Ureter (tissue), 1 donor: ENCODE data around the gene IQCF2. TPM values are rescaled to one million over a fixed set of nuclear protein-coding genes. Genes with fewer than 3 reads are reported as not detected.
"Not testable (repeated sequence)": the region's sequence is repeated elsewhere in the genome, so short reads cannot be mapped to it uniquely, and the experiment has no call there.

Source experiments
- DNase-seq: peaks from one replicate; pipeline ENCODE4 v3.0.0-alpha.2; 2020; ENCODE audit warnings: low spot score
- total RNA-seq: library from RNA; stranded (reverse); gene quantifications from one replicate; pipeline ENCODE4 v1.2.4, GENCODE V29; 2023
- donor health status: DM: yes; HTN: yes; CAD: no.

The IQCF2 gene
- total RNA-seq = not detected

- no peak for DNase-seq
Measured at GRCh38 chr3:51860703-51861665, at the start of gene IQCF2. TSS of gene IQCF2 (plus strand) at chr3:51861615. CDS start at chr3:51861667, 52 bp downstream.

- DNase-seq = no peak
Measured at GRCh38 chr3:51813539-51813938, 47.9 kb upstream of the IQCF2 start.

- DNase-seq = no peak
Measured at GRCh38 chr3:51814034-51814433, 47.4 kb upstream of the IQCF2 start.

- DNase-seq = no peak
Measured at GRCh38 chr3:51815614-51816013, 45.8 kb upstream of the IQCF2 start.

- no peak for DNase-seq
Measured at GRCh38 chr3:51816723-51817122, 44.7 kb upstream of the IQCF2 start.

- DNase-seq = no peak
Measured at GRCh38 chr3:51817375-51817774, 44.0 kb upstream of the IQCF2 start.

- DNase-seq = no peak
Measured at GRCh38 chr3:51819151-51819550, 42.3 kb upstream of the IQCF2 start.

GRCh38 chr3:51819709-51820406, 41.6 kb upstream of the IQCF2 start:
- no peak for DNase-seq

- DNase-seq = no peak
Measured at GRCh38 chr3:51828297-51828696, 33.1 kb upstream of the IQCF2 start.

- no peak for DNase-seq
Measured at GRCh38 chr3:51830345-51830744, 31.1 kb upstream of the IQCF2 start.

- DNase-seq = no peak
Measured at GRCh38 chr3:51830836-51831385, 30.5 kb upstream of the IQCF2 start.

- DNase-seq = no peak
Measured at GRCh38 chr3:51836606-51837005, 24.8 kb upstream of the IQCF2 start.

- DNase-seq = no peak
Measured at GRCh38 chr3:51845129-51845528, 16.3 kb upstream of the IQCF2 start.

- DNase-seq = not testable (repeated sequence)
Measured at GRCh38 chr3:51855411-51855810, 6.0 kb upstream of the IQCF2 start.

- DNase-seq = no peak
Measured at GRCh38 chr3:51862886-51863285, 1.5 kb downstream of the IQCF2 start.

GRCh38 chr3:51868896-51869295, 7.5 kb downstream of the IQCF2 start:
- DNase-seq = not testable (repeated sequence)

- no peak for DNase-seq
Measured at GRCh38 chr3:51869304-51869703, 7.9 kb downstream of the IQCF2 start.

- DNase-seq = no peak
Measured at GRCh38 chr3:51873253-51873766, 11.9 kb downstream of the IQCF2 start.

GRCh38 chr3:51873876-51874275, 12.5 kb downstream of the IQCF2 start:
- no peak for DNase-seq

GRCh38 chr3:51874411-51874810, 13.0 kb downstream of the IQCF2 start:
- no peak for DNase-seq

GRCh38 chr3:51874889-51875288, 13.5 kb downstream of the IQCF2 start:
- no peak for DNase-seq

GRCh38 chr3:51875501-51875900, 14.1 kb downstream of the IQCF2 start, which contains the start of gene IQCF5:
TSS of gene IQCF5 (minus strand) at chr3:51875601. CDS start at chr3:51875531, 70 bp downstream.
- no peak for DNase-seq
